GM18508 (cell line): ENCODE results near the gene MIB1.

Experiments
- ATAC-seq: cut with Tn5 transposase; IDR thresholded peaks from one replicate; pipeline ENCODE4 v1.9.1; 2021; ENCODE audit warnings: moderate number of reproducible peaks; ENCODE audit not compliant: insufficient read depth, unreplicated experiment

The MIB1 gene

GRCh38 chr18:21864386-21864785 lies 123.8 kb downstream of the MIB1 start:
- ATAC-seq = no peak

GRCh38 chr18:21865043-21865442 lies 124.5 kb downstream of the MIB1 start:
- ATAC-seq = no peak

GRCh38 chr18:21868770-21869169 lies 128.2 kb downstream of the MIB1 start:
- ATAC-seq = no peak

- ATAC-seq = no peak
Measured at GRCh38 chr18:21889570-21889969, 149.0 kb downstream of the MIB1 start.

GRCh38 chr18:21894619-21895367 lies 154.2 kb downstream of the MIB1 start:
- ATAC-seq = no peak

GRCh38 chr18:21896732-21897336 lies 156.2 kb downstream of the MIB1 start:
- ATAC-seq = no peak

GRCh38 chr18:21897811-21898210 lies 157.2 kb downstream of the MIB1 start:
- ATAC-seq = peak; percentile 77

GRCh38 chr18:21900605-21901352 lies 160.2 kb downstream of the MIB1 start:
- no peak for ATAC-seq

- ATAC-seq = no peak
Measured at GRCh38 chr18:21901423-21901945, 160.9 kb downstream of the MIB1 start.

- no peak for ATAC-seq
Measured at GRCh38 chr18:21903709-21904108, 163.1 kb downstream of the MIB1 start.

- ATAC-seq = no peak
Measured at GRCh38 chr18:21904856-21905255, 164.3 kb downstream of the MIB1 start.

GRCh38 chr18:21907451-21907850 lies 166.9 kb downstream of the MIB1 start:
- ATAC-seq = no peak

GRCh38 chr18:21908711-21909110 lies 168.1 kb downstream of the MIB1 start:
- ATAC-seq = no peak

- ATAC-seq = no peak
Measured at GRCh38 chr18:21910906-21911305, 170.3 kb downstream of the MIB1 start.

GRCh38 chr18:21911551-21911950 lies 171.0 kb downstream of the MIB1 start:
- no peak for ATAC-seq

- no peak for ATAC-seq
Measured at GRCh38 chr18:21912339-21913239, 172.0 kb downstream of the MIB1 start.

- no peak for ATAC-seq
Measured at GRCh38 chr18:21914739-21915319, 174.2 kb downstream of the MIB1 start.

- no peak for ATAC-seq
Measured at GRCh38 chr18:21915546-21915945, 175.0 kb downstream of the MIB1 start.

- no peak for ATAC-seq
Measured at GRCh38 chr18:21916594-21916993, 176.0 kb downstream of the MIB1 start.

GRCh38 chr18:21918693-21919092 lies 178.1 kb downstream of the MIB1 start:
- no peak for ATAC-seq
